HG03135 (cell line): ENCODE measurements around the gene CA6.
"Not testable (repeated sequence)": the region's sequence is repeated elsewhere in the genome, so short reads cannot be mapped to it uniquely, and the experiment has no call there.

ENCODE experiments used
- ATAC-seq: cut with Tn5 transposase; IDR thresholded peaks from one replicate; pipeline ENCODE4 v1.9.1; 2021; ENCODE audit warnings: mild to moderate bottlenecking, moderate library complexity; ENCODE audit not compliant: unreplicated experiment

Gene CA6

GRCh38 chr1:8926707-8927694 lies 18.7 kb upstream of the CA6 start:
- no peak for ATAC-seq

- ATAC-seq: no peak
Observed at GRCh38 chr1:8930116-8930515, 15.6 kb upstream of the CA6 start.

GRCh38 chr1:8937051-8937450 lies 8.6 kb upstream of the CA6 start:
- ATAC-seq: not testable (repeated sequence)

- no peak for ATAC-seq
Observed at GRCh38 chr1:8937701-8938100, 8.0 kb upstream of the CA6 start.

- ATAC-seq: no peak
Observed at GRCh38 chr1:8938232-8938999, 7.3 kb upstream of the CA6 start.

GRCh38 chr1:8939000-8939265 lies 6.7 kb upstream of the CA6 start:
- no peak for ATAC-seq

- ATAC-seq: no peak
Observed at GRCh38 chr1:8939362-8939995, 6.2 kb upstream of the CA6 start.

- ATAC-seq: no peak
Observed at GRCh38 chr1:8941906-8942305, 3.8 kb upstream of the CA6 start.

GRCh38 chr1:8943498-8944405 lies 1.9 kb upstream of the CA6 start:
- ATAC-seq: no peak

GRCh38 chr1:8947127-8947691 lies 1.5 kb downstream of the CA6 start:
- ATAC-seq: no peak

- no peak for ATAC-seq
Observed at GRCh38 chr1:8950309-8950708, 4.6 kb downstream of the CA6 start.

GRCh38 chr1:8951231-8951630 lies 5.6 kb downstream of the CA6 start:
- ATAC-seq: no peak

- no peak for ATAC-seq
Observed at GRCh38 chr1:8955406-8955805, 9.7 kb downstream of the CA6 start.

GRCh38 chr1:8956461-8957349 lies 11.0 kb downstream of the CA6 start:
- no peak for ATAC-seq

GRCh38 chr1:8962812-8963530 lies 17.3 kb downstream of the CA6 start:
- no peak for ATAC-seq

- ATAC-seq: no peak
Observed at GRCh38 chr1:8963963-8964362, 18.3 kb downstream of the CA6 start.

GRCh38 chr1:8965121-8965820 lies 19.6 kb downstream of the CA6 start:
- ATAC-seq: no peak

GRCh38 chr1:8966606-8967005 lies 20.9 kb downstream of the CA6 start:
- no peak for ATAC-seq
